Subcutaneous abdominal adipose tissue (tissue), 5 donors: ENCODE data around the gene HOXC9.

Experiments used
- H3K27ac ChIP-seq: one replicate; pipeline ENCODE4 v1.7.0; 2013; ENCODE audit warnings: low read depth, mild to moderate bottlenecking, inconsistent platforms, low read length, moderate library complexity
- H3K27me3 ChIP-seq, 5 donors: one replicate each; pipeline ENCODE4 v1.7.0; 2013; ENCODE audit warnings: low read length in 5 of 5, inconsistent platforms in 1 of 5; ENCODE audit not compliant: control insufficient read depth in 5 of 5, insufficient read depth in 4 of 5
- H3K36me3 ChIP-seq, 5 donors: one replicate each; pipeline ENCODE4 v1.7.0; 2013; ENCODE audit warnings: low read length in 5 of 5; ENCODE audit not compliant: control insufficient read depth in 5 of 5, insufficient read depth in 5 of 5
- H3K4me1 ChIP-seq, 5 donors: one replicate each; pipeline ENCODE4 v1.7.0; 2013; ENCODE audit warnings: low read length in 5 of 5, mild to moderate bottlenecking in 3 of 5, moderate library complexity in 1 of 5; ENCODE audit not compliant: control insufficient read depth in 5 of 5, insufficient read depth in 5 of 5
- H3K4me3 ChIP-seq, 5 donors: one replicate each; pipeline ENCODE4 v1.7.0; 2013; ENCODE audit warnings: low read length in 5 of 5, low read depth in 1 of 5
- H3K9ac ChIP-seq, 5 donors: one replicate each; pipeline ENCODE4 v1.7.0; 2013; ENCODE audit warnings: low read length in 5 of 5, mild to moderate bottlenecking in 4 of 5, moderate library complexity in 3 of 5
- H3K9me3 ChIP-seq, 5 donors: one replicate each; pipeline ENCODE4 v1.7.0; 2013; ENCODE audit warnings: low read length in 5 of 5; ENCODE audit not compliant: control insufficient read depth in 5 of 5
- donor health status: healthy.
- donor health status: healthy.
- donor health status: healthy.
- donor health status: healthy.
- donor health status: healthy.

The HOXC9 gene

GRCh38 chr12:53994264-53995001, 5.5 kb upstream of the HOXC9 start:
- peaks cover 0 to 64% (median 32%) of the 10 kb centered on the region in 5 donors for H3K27me3 ChIP-seq
- peak overlapping the region; percentile 71 to 78 (median 78) for H3K4me3 ChIP-seq
- peak overlapping the region; percentile 98 for H3K27ac ChIP-seq
- H3K36me3 ChIP-seq: no peaks in the 10 kb centered on the region
- peaks cover 0 to 94% (median 87%) of the 10 kb centered on the region in 5 donors for H3K4me1 ChIP-seq
- peak overlapping the region; percentile 62 to 93 (median 87) for H3K9ac ChIP-seq
- no peaks in the 10 kb centered on the region for H3K9me3 ChIP-seq

- H3K36me3 ChIP-seq: no peaks in the 10 kb centered on the region
- no peaks in the 10 kb centered on the region for H3K9me3 ChIP-seq
- peak overlapping the region; percentile 98 for H3K27ac ChIP-seq
- peak overlapping the region; percentile 62 to 93 (median 87) for H3K9ac ChIP-seq
- H3K4me1 ChIP-seq: peaks cover 0 to 90% (median 84%) of the 10 kb centered on the region in 5 donors
- peak overlapping the region; percentile 71 to 78 (median 78) for H3K4me3 ChIP-seq
- H3K27me3 ChIP-seq: peaks cover 0 to 60% (median 34%) of the 10 kb centered on the region in 5 donors
Measured at GRCh38 chr12:53995002-53995377, 5.0 kb upstream of the HOXC9 start.

GRCh38 chr12:53995378-53996239, 4.4 kb upstream of the HOXC9 start:
- Histone ChIP-seq H3K9ac (peak overlapping the region; percentile 73 to 93 (median 81)), H3K4me1 (peaks cover 0 to 91% (median 84%) of the 10 kb centered on the region in 5 donors), H3K27me3 (peaks cover 0 to 62% (median 38%) of the 10 kb centered on the region in 5 donors), H3K4me3 (peak overlapping the region; percentile 71 to 78 (median 78)), H3K9me3 (no peaks in the 10 kb centered on the region), H3K27ac (peak overlapping the region; percentile 98), H3K36me3 (no peaks in the 10 kb centered on the region)

GRCh38 chr12:53996240-53997203, 3.4 kb upstream of the HOXC9 start:
- Histone ChIP-seq H3K4me1 (peaks cover 3 to 91% (median 84%) of the 10 kb centered on the region in 5 donors), H3K27ac (peak overlapping the region; percentile 98), H3K9ac (peak overlapping the region; percentile 73 to 93 (median 81)), H3K9me3 (no peaks in the 10 kb centered on the region), H3K4me3 (peak overlapping the region; percentile 71 to 78 (median 78)), H3K36me3 (no peaks in the 10 kb centered on the region), H3K27me3 (peaks cover 0 to 56% (median 34%) of the 10 kb centered on the region in 5 donors)

GRCh38 chr12:53997204-53998109, 2.5 kb upstream of the HOXC9 start:
- Histone ChIP-seq H3K9ac (peak overlapping the region; percentile 45 to 93 (median 77)), H3K9me3 (no peaks in the 10 kb centered on the region), H3K27me3 (peaks cover 0 to 52% (median 30%) of the 10 kb centered on the region in 5 donors), H3K36me3 (no peaks in the 10 kb centered on the region), H3K4me3 (peak overlapping the region; percentile 59 to 78 (median 78)), H3K27ac (peak overlapping the region; percentile 98), H3K4me1 (peaks cover 3 to 91% (median 83%) of the 10 kb centered on the region in 5 donors)

GRCh38 chr12:53998110-53998899, 1.7 kb upstream of the HOXC9 start:
- peaks cover 0 to 50% (median 33%) of the 10 kb centered on the region in 5 donors for H3K27me3 ChIP-seq
- H3K27ac ChIP-seq: peak overlapping the region; percentile 98
- peak overlapping the region; percentile 48 to 78 (median 78) for H3K4me3 ChIP-seq
- H3K9me3 ChIP-seq: no peaks in the 10 kb centered on the region
- peak overlapping the region in 4 of 5 donors; percentile 45 to 98 (median 84) for H3K9ac ChIP-seq
- H3K4me1 ChIP-seq: peaks cover 3 to 95% (median 85%) of the 10 kb centered on the region in 5 donors
- no peaks in the 10 kb centered on the region for H3K36me3 ChIP-seq

GRCh38 chr12:53998900-53999236, 1.1 kb upstream of the HOXC9 start:
- Histone ChIP-seq H3K36me3 (no peaks in the 10 kb centered on the region), H3K4me1 (peaks cover 4 to 94% (median 84%) of the 10 kb centered on the region in 5 donors), H3K27ac (peak overlapping the region; percentile 98), H3K27me3 (peaks cover 0 to 45% (median 35%) of the 10 kb centered on the region in 5 donors), H3K9ac (peak overlapping the region in 2 of 5 donors; percentile 57 to 98), H3K4me3 (peak overlapping the region; percentile 47 to 78 (median 77)), H3K9me3 (no peaks in the 10 kb centered on the region)

- H3K4me3 ChIP-seq: peak overlapping the region; percentile 71 to 85 (median 77)
- H3K27ac ChIP-seq: peak overlapping the region; percentile 98
- peaks cover 0 to 50% (median 36%) of the 10 kb centered on the region in 5 donors for H3K27me3 ChIP-seq
- H3K9me3 ChIP-seq: no peaks in the 10 kb centered on the region
- peaks cover 4 to 94% (median 84%) of the 10 kb centered on the region in 5 donors for H3K4me1 ChIP-seq
- H3K36me3 ChIP-seq: no peaks in the 10 kb centered on the region
- H3K9ac ChIP-seq: peak overlapping the region; percentile 44 to 98 (median 83)
Measured at GRCh38 chr12:53999559-54000115, 324 bp upstream of the HOXC9 start.
